Naive thymus-derived CD4-positive, alpha-beta T cell (primary cell): ENCODE results near the gene TMEM82. TPM values are rescaled to one million over a fixed set of nuclear protein-coding genes. Genes with fewer than 3 reads are reported as not detected.

Experiments
- ATAC-seq: fragments of 150-1000 bp; cut with Tn5 transposase; 2 replicates; pipeline ENCODE4 v1.10.0; 2021; ENCODE audit warnings: mild to moderate bottlenecking, moderate library complexity
- CTCF ChIA-PET: fragments of 350-600 bp; sonication (Branson Sonifier 250); formaldehyde crosslinking; loops from one replicate; lab custom pipeline; 2021; ENCODE audit warnings: antibody characterized with exemption; lab: Charles Lee
- POLR2A ChIA-PET: fragments of 350-600 bp; sonication (Branson Sonifier 250); formaldehyde crosslinking; loops from one replicate; lab custom pipeline; 2021; ENCODE audit warnings: antibody characterized with exemption, inconsistent platforms; lab: Charles Lee
- DNase-seq, 9 donors: peaks; one replicate each; pipeline versions ENCODE4 v3.0.0 to v3.0.0-alpha.2; 2020 to 2022; ENCODE audit warnings: mixed read lengths in 1 of 9
- H3K27ac ChIP-seq: one replicate; pipeline ENCODE4 v1.7.0; 2013; ENCODE audit warnings: mild to moderate bottlenecking, low read depth, low read length, moderate library complexity
- H3K27me3 ChIP-seq, 2 donors: one replicate each; pipeline ENCODE4 v1.7.0; 2013; ENCODE audit warnings: low read length in 2 of 2, mild to moderate bottlenecking in 2 of 2, moderate library complexity in 2 of 2; ENCODE audit not compliant: control insufficient read depth in 2 of 2, insufficient read depth in 2 of 2
- H3K36me3 ChIP-seq, 3 experiments: 1 replicate in 2 of 3; 2 replicates in 1 of 3; pipeline ENCODE4 v1.7.0; 2013; ENCODE audit warnings: low read length in 3 of 3, mild to moderate bottlenecking in 3 of 3, moderate library complexity in 1 of 3; ENCODE audit not compliant: insufficient read depth in 3 of 3, control insufficient read depth in 2 of 3
- H3K4me1 ChIP-seq, 2 donors: one replicate each; pipeline ENCODE4 v1.7.0; 2013; ENCODE audit warnings: low read length in 2 of 2, mild to moderate bottlenecking in 2 of 2, moderate library complexity in 1 of 2; ENCODE audit not compliant: control insufficient read depth in 2 of 2, insufficient read depth in 2 of 2
- H3K4me3 ChIP-seq: 2 replicates; pipeline ENCODE4 v1.7.0; 2013; ENCODE audit warnings: mild to moderate bottlenecking, low read length
- H3K9me3 ChIP-seq, 3 experiments: 1 replicate in 2 of 3; 2 replicates in 1 of 3; pipeline ENCODE4 v1.7.0; 2013; ENCODE audit warnings: low read length in 3 of 3; ENCODE audit not compliant: control insufficient read depth in 2 of 3
- H3K27ac Mint-ChIP-seq, 9 donors: one replicate each; pipeline ENCODE4 v1.8.0; 2020 to 2022; ENCODE audit warnings: mixed read lengths in 9 of 9, mild to moderate bottlenecking in 8 of 9, moderate library complexity in 5 of 9, inconsistent platforms in 2 of 9
- H3K27me3 Mint-ChIP-seq, 5 donors: one replicate each; pipeline ENCODE4 v1.8.0; 2021 to 2022; ENCODE audit warnings: mixed read lengths in 5 of 5, mild to moderate bottlenecking in 1 of 5
- H3K36me3 Mint-ChIP-seq, 5 donors: one replicate each; pipeline ENCODE4 v1.8.0; 2020 to 2022; ENCODE audit warnings: mixed read lengths in 5 of 5, mild to moderate bottlenecking in 3 of 5, inconsistent platforms in 1 of 5
- H3K4me1 Mint-ChIP-seq, 7 donors: one replicate each; pipeline ENCODE4 v1.8.0; 2020 to 2022; ENCODE audit warnings: mixed read lengths in 7 of 7, mild to moderate bottlenecking in 3 of 7, inconsistent platforms in 1 of 7
- H3K4me3 Mint-ChIP-seq, 10 donors: one replicate each; pipeline ENCODE4 v1.8.0; 2020 to 2022; ENCODE audit warnings: mild to moderate bottlenecking in 10 of 10, mixed read lengths in 10 of 10, moderate library complexity in 6 of 10, inconsistent platforms in 2 of 10
- H3K9me3 Mint-ChIP-seq, 11 donors: one replicate each; pipeline ENCODE4 v1.8.0; 2020 to 2022; ENCODE audit warnings: mixed read lengths in 11 of 11, mild to moderate bottlenecking in 4 of 11, inconsistent platforms in 1 of 11, moderate library complexity in 1 of 11
- intact Hi-C, 2 donors: fragments of 100-400 bp; cut with micrococcal nuclease; formaldehyde crosslinking; loops; one replicate each; pipeline ENCODE4 v1.15.1; 2023
- polyA plus RNA-seq, 2 donors: library from polyadenylated mRNA; unstranded; fragments of 300-500 nt; fragmentation: Illumina TruSeq; gene quantifications; one replicate each; pipeline ENCODE4 v1.2.3, GENCODE V29; 2021
- total RNA-seq, 6 experiments: library from RNA in 5 of 6; stranded (reverse) in 5 of 6; gene quantifications; 1 replicate in 5 of 6; 2 replicates in 1 of 6; pipeline ENCODE4 v1.2.3 and lab custom pipeline; 2021 to 2026

Gene TMEM82
- total and polyA plus RNA-seq, 7 experiments from 2014 or later = not detected

GRCh38 chr1:15728937-15729657 is 13.2 kb upstream of the TMEM82 start:
- H3K27me3 ChIP-seq = no peaks in the 10 kb centered on the region
- POLR2A ChIA-PET = no interaction called here
- ATAC-seq (no peak), DNase-seq (no peak)
- peaks cover 0 to 34% (median 0%) of the 10 kb centered on the region in 5 donors for H3K36me3 Mint-ChIP-seq
- H3K4me3 Mint-ChIP-seq = no peak overlapping the region
- H3K36me3 ChIP-seq = peaks cover 0 to 95% (median 7%) of the 10 kb centered on the region in 3 experiments
- CTCF ChIA-PET = no interaction called here
- no peaks in the 10 kb centered on the region for H3K9me3 ChIP-seq
- no peaks in the 10 kb centered on the region for H3K9me3 Mint-ChIP-seq
- no peaks in the 10 kb centered on the region for H3K4me1 Mint-ChIP-seq
- H3K27me3 Mint-ChIP-seq = no peaks in the 10 kb centered on the region
- peak overlapping the region in 1 of 9 donors; percentile 51 for H3K27ac Mint-ChIP-seq
- no peak overlapping the region for H3K27ac ChIP-seq
- no peaks in the 10 kb centered on the region for H3K4me1 ChIP-seq
- intact Hi-C loops = no loop called here
- H3K4me3 ChIP-seq = no peak overlapping the region

GRCh38 chr1:15730423-15730822 is 11.9 kb upstream of the TMEM82 start:
- intact Hi-C loops = no loop called here
- CTCF ChIA-PET = no interaction called here
- H3K36me3 Mint-ChIP-seq = peaks cover 0 to 34% (median 0%) of the 10 kb centered on the region in 5 donors

GRCh38 chr1:15730936-15731335 is 11.4 kb upstream of the TMEM82 start:
- H3K36me3 ChIP-seq = peaks cover 0 to 89% (median 7%) of the 10 kb centered on the region in 3 experiments

More at GRCh38 chr1:15730423-15730822, 11.9 kb upstream of the TMEM82 start:
- Histone ChIP-seq H3K4me3 (no peak overlapping the region), H3K27me3 (no peaks in the 10 kb centered on the region), H3K9me3 (no peaks in the 10 kb centered on the region), H3K36me3 (peaks cover 0 to 94% (median 7%) of the 10 kb centered on the region in 3 experiments), H3K4me1 (no peaks in the 10 kb centered on the region), H3K27ac (no peak overlapping the region)
- no peaks in the 10 kb centered on the region for H3K9me3 Mint-ChIP-seq
- DNase-seq (no peak), ATAC-seq (no peak)
- H3K27ac Mint-ChIP-seq = no peak overlapping the region
- H3K4me3 Mint-ChIP-seq = no peak overlapping the region
- no peaks in the 10 kb centered on the region for H3K27me3 Mint-ChIP-seq
- H3K4me1 Mint-ChIP-seq = no peaks in the 10 kb centered on the region
- POLR2A ChIA-PET = no interaction called here

DNA sequence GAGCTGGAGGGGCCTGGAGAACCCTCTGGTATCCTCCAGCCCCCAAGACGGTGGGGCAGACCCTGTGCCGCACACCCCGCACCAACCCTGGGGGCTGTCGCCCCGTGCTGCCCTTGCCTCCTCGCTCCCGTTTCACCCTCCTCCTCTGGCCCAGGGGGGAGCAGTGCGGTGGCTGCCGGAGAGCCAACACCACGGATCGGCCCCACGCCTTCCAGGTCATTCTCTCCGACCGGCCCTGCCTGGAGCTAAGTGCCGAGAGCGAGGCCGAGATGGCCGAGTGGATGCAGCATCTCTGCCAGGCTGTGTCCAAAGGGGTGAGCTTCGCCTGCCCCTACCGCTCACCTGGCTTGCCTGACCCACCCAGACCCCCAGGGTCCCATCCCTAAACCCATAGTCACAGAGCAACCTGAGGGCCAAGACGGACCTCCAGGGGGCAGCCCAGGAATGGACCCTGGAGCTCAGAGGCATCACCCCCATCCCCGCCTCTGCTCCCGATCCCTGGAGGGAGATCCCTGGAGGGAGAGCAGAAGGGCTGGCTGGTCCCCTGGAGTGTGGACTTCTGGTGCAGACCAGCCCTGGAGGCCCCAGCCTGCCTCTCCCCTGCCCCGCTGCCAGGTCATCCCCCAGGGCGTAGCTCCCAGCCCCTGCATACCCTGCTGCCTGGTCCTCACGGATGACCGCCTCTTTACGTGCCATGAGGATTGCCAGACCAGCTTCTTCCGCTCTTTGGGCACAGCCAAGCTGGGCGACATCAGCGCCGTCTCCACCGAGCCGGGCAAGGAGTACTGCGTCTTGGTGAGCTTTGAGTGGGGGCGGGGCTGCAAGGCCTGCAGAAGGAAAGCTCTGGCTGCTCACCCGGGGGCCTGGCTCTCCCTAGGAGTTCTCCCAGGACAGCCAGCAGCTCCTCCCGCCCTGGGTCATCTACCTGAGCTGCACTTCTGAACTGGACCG is 10.3 kb upstream of the TMEM82 start:
- H3K36me3 ChIP-seq = peaks cover 0 to 78% (median 7%) of the 10 kb centered on the region in 3 experiments
- no peak overlapping the region for H3K4me3 ChIP-seq
- H3K4me3 Mint-ChIP-seq = no peak overlapping the region
- intact Hi-C loops = no loop called here
- H3K27ac Mint-ChIP-seq = no peak overlapping the region
- ATAC-seq (no peak), DNase-seq (no peak)
- ChIA-PET CTCF (no interaction called here), POLR2A (no interaction called here)
- H3K9me3 ChIP-seq = no peaks in the 10 kb centered on the region
- H3K27ac ChIP-seq = no peak overlapping the region
- H3K27me3 Mint-ChIP-seq = no peaks in the 10 kb centered on the region
- no peaks in the 10 kb centered on the region for H3K9me3 Mint-ChIP-seq
- H3K4me1 ChIP-seq = no peaks in the 10 kb centered on the region
- no peaks in the 10 kb centered on the region for H3K4me1 Mint-ChIP-seq
- H3K36me3 Mint-ChIP-seq = peaks cover 0 to 24% (median 0%) of the 10 kb centered on the region in 5 donors
- H3K27me3 ChIP-seq = no peaks in the 10 kb centered on the region

More at GRCh38 chr1:15730936-15731335, 11.4 kb upstream of the TMEM82 start:
- Mint-ChIP-seq H3K27me3 (no peaks in the 10 kb centered on the region), H3K27ac (no peak overlapping the region), H3K36me3 (peaks cover 0 to 31% (median 0%) of the 10 kb centered on the region in 5 donors), H3K4me3 (no peak overlapping the region), H3K4me1 (no peaks in the 10 kb centered on the region), H3K9me3 (no peaks in the 10 kb centered on the region)
- H3K9me3 ChIP-seq = no peaks in the 10 kb centered on the region
- intact Hi-C loops = no loop called here
- ChIA-PET POLR2A (no interaction called here), CTCF (no interaction called here)
- H3K4me3 ChIP-seq = no peak overlapping the region
- H3K27me3 ChIP-seq = no peaks in the 10 kb centered on the region
- no peaks in the 10 kb centered on the region for H3K4me1 ChIP-seq
- ATAC-seq (no peak), DNase-seq (no peak)
- H3K27ac ChIP-seq = no peak overlapping the region

GRCh38 chr1:15732686-15733081 is 9.6 kb upstream of the TMEM82 start:
- ChIA-PET POLR2A (no interaction called here), CTCF (no interaction called here)
- no peak for ATAC-seq
- no peaks in the 10 kb centered on the region for H3K4me1 ChIP-seq
- H3K4me3 Mint-ChIP-seq = no peak overlapping the region
- no peaks in the 10 kb centered on the region for H3K27me3 ChIP-seq
- intact Hi-C loops = no loop called here
- H3K36me3 ChIP-seq = peaks cover 0 to 72% (median 7%) of the 10 kb centered on the region in 3 experiments
- H3K36me3 Mint-ChIP-seq = peaks cover 0 to 18% (median 0%) of the 10 kb centered on the region in 5 donors
- DNase-seq = no peak
- no peaks in the 10 kb centered on the region for H3K9me3 Mint-ChIP-seq
- no peaks in the 10 kb centered on the region for H3K9me3 ChIP-seq
- H3K27me3 Mint-ChIP-seq = no peaks in the 10 kb centered on the region
- H3K27ac Mint-ChIP-seq = peak overlapping the region in 1 of 9 donors; percentile 19
- no peak overlapping the region for H3K4me3 ChIP-seq
- no peaks in the 10 kb centered on the region for H3K4me1 Mint-ChIP-seq
- H3K27ac ChIP-seq = no peak overlapping the region

DNA sequence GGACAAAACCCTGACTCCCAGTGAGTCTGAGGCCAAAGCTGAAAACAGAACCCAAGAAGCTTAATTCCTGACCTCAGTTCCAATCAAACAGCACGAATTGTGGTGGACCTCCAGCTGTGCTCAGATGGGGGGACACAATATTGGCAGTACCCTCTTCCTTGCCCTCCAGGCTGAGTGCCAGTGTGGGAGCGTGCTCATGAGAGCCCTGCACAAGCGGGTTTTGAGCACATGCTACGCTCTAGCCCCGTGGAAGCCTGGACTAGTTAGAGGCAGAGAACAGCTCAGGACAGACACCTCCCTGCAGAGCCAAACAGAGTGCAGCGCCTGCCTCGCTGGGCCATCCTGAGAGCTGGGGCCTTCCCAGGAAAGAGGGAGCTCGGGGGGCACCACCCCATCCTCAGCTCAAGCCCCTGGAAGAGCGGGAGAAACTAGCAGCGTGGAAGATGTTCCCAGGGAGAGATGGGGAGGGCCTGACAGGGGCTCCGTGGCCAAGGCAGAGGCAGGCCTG is 9.0 kb upstream of the TMEM82 start:
- H3K9me3 Mint-ChIP-seq = no peaks in the 10 kb centered on the region
- DNase-seq = no peak
- no peaks in the 10 kb centered on the region for H3K27me3 Mint-ChIP-seq
- H3K27me3 ChIP-seq = no peaks in the 10 kb centered on the region
- H3K9me3 ChIP-seq = no peaks in the 10 kb centered on the region
- peaks cover 0 to 15% (median 0%) of the 10 kb centered on the region in 5 donors for H3K36me3 Mint-ChIP-seq
- H3K27ac Mint-ChIP-seq = peak overlapping the region in 1 of 9 donors; percentile 19
- no peak for ATAC-seq
- CTCF ChIA-PET = no interaction called here
- intact Hi-C loops = no loop called here
- no peak overlapping the region for H3K4me3 Mint-ChIP-seq
- no peaks in the 10 kb centered on the region for H3K4me1 Mint-ChIP-seq
- POLR2A ChIA-PET = no interaction called here
- peaks cover 0 to 66% (median 7%) of the 10 kb centered on the region in 3 experiments for H3K36me3 ChIP-seq
- H3K4me3 ChIP-seq = no peak overlapping the region
- H3K4me1 ChIP-seq = no peaks in the 10 kb centered on the region
- no peak overlapping the region for H3K27ac ChIP-seq
